Activated CD4-positive, alpha-beta T cell treated with anti-CD3 and anti-CD28 coated beads for 48 hours (primary cell): ENCODE results near the gene DTX1.
"Not testable (repeated sequence)": the region's sequence is repeated elsewhere in the genome, so short reads cannot be mapped to it uniquely, and the experiment has no call there.

Experiments used
- DNase-seq: peaks from one replicate; pipeline ENCODE4 v3.0.0-alpha.2; 2020

The DTX1 gene

DNA sequence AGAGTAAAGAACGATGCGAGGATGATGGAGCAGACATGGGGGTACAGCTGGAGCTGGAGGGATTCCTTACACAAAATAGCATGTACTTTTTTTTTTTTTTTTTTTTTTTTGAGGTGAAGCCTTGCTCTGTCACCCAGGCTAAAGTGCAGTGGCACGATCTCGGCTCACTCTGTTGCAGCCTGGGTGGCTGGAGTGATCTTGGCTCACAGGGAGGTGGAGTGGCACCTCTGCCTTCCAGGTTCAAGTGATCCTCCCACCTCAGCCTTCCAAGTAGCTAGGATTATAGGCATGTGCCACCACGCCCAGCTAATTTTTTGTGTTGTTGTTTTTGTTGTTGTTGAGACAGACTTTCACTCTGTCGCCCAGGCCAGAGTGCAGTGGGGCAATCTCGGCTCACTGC is 84.2 kb downstream of the DTX1 start:
- no peak for DNase-seq

DNA sequence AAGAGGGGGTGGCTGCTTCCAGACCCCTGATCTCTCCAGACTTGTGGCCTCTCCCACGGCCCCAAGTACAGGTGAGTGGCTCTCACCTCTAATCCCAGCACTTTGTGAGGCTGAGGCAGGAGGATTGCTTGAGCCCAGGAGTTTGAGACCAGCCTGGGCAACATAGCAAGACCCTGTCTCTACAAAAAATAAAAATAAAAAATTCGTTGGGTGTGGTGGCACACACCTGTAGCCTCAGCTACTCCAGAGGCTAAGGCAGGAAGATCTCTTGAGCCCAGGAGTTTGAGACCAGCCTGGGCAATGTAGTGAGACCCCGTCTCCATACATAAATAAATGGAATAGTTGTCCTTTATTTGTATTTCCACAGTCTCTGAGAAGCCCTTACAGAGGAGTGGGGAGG is 85.2 kb downstream of the DTX1 start:
- not testable (repeated sequence) for DNase-seq

- peak; percentile 54 for DNase-seq
These were observed 85.8 kb downstream of the DTX1 start for GRCh38 chr12:113142173-113142885.

DNA sequence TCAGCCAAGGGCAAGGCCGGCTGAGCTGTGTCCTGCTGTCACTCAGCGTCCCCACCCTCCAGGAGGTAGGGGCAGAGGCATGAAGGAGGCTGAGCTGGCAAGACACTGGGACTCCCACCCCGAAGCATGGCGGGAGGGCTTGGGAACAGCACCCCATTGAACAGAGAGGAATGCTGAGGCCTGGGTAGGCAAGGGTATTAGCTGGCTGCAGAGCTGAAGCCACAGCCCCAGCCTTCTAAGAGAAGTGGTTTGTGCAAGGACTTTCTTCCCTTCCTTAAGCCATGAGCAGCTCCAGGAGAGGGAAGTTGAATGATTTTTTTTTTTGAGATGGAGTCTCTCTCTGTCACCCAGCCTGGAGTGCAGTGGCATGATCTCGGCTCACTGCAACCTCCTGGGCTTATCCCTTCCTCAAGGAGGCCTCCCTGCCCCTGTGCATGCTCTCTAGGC is 86.4 kb downstream of the DTX1 start:
- no peak for DNase-seq

GRCh38 chr12:113143959-113144358 is 87.4 kb downstream of the DTX1 start:
- DNase-seq: no peak

DNA sequence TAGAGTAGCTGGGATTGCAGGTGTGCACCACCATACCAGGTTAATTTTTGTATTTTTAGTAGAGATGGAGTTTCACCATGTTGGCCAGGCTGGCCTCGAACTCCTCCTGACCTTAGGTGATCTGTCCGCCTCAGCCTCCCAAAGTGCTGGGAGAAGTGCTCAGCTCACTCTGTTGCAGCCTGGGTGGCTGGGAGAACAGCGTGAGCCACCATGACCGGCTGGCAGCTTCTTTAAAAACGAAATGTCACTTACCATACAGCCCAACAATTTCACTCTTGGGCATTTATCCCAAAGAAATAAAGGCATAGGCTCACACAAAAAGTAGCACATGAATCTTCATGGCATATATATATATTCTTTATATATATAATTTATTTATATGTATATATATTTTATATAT is 88.3 kb downstream of the DTX1 start:
- DNase-seq: no peak

GRCh38 chr12:113145720-113146551 is 89.4 kb downstream of the DTX1 start:
- no peak for DNase-seq

- DNase-seq: no peak
These were observed 90.5 kb downstream of the DTX1 start for GRCh38 chr12:113146999-113147398.
